Measurements from ENCODE around the gene OR14I1.

OR14I1 gene

DNA sequence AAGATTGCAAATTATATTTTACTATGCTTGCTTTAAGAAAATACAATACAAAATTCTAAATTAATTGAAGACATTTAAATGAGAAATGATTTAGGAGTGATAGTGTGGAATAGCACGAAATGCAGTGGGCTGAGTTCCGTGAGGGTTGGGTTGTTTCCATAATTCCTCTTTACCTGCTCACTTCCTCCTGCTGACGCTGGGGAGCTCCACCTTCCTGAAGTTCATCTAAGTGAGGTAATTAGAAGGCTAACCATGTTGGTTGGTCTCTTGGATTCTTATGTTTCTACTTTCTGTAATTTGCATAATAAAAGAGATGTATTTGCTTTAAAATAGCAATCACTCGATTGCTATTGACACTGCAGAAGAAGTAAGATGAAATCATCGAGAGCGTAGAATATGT, 4.7 kb downstream of the OR14I1 start:
- H3K18ac ChIP-seq (ENCODE audit: low read length): no peak overlapping the region
- peaks cover 0 to 25% of the 10 kb centered on the region in 2 donors for H3K9me3 ChIP-seq (replicated peaks in 1 of 2; ENCODE audit: control insufficient read depth in 2 of 2, insufficient read depth in 1 of 2, low read depth in 1 of 2, low read length in 2 of 2)
- H4K8ac ChIP-seq (ENCODE audit: low read depth, low read length): no peak overlapping the region
- no peak overlapping the region for H2AFZ ChIP-seq (ENCODE audit: low read length)
- H2BK120ac ChIP-seq (ENCODE audit: low read depth, low read length): no peak overlapping the region
- H3K23ac ChIP-seq (ENCODE audit: low read depth, low read length, poor library complexity): no peak overlapping the region
- no peaks in the 10 kb centered on the region for H3K36me3 ChIP-seq (replicated peaks in 1 of 2; ENCODE audit: control insufficient read depth in 2 of 2, insufficient read depth in 2 of 2, low read length in 2 of 2)
- H3K4me3 ChIP-seq (ENCODE audit: low read length in 2 of 2): no peak overlapping the region
- no peak overlapping the region for H3K4ac ChIP-seq (ENCODE audit: low read length)
- no peak overlapping the region for H3K27ac ChIP-seq (replicated peaks; ENCODE audit: low read length)
- H3K9ac ChIP-seq (ENCODE audit: low read depth, low read length, poor library complexity): no peak overlapping the region
- H2AK5ac ChIP-seq (ENCODE audit: low read depth, low read length): no peak overlapping the region
- H4K91ac ChIP-seq (ENCODE audit: low read depth, low read length, poor library complexity): no peak overlapping the region
- H3K79me1 ChIP-seq (ENCODE audit: low read depth, low read length): no peaks in the 10 kb centered on the region
- no peak for DNase-seq (ENCODE audit: low spot score)
- H3K4me1 ChIP-seq (ENCODE audit: control insufficient read depth in 2 of 2, insufficient read depth in 1 of 2, low read depth in 1 of 2, low read length in 2 of 2): no peaks in the 10 kb centered on the region
- WGBS, 2 donors (ENCODE audit: extremely low coverage in 2 of 2, insufficient read length in 2 of 2, insufficient replicate concordance in 1 of 2): no CpG with 5 or more reads among the region's 6 CpGs
- no peak overlapping the region for H3K4me2 ChIP-seq (ENCODE audit: insufficient read depth, low read length, poor library complexity, severe bottlenecking)
- no peak overlapping the region for H2BK12ac ChIP-seq (ENCODE audit: low read length)
- no peak overlapping the region for H3K14ac ChIP-seq (ENCODE audit: low read length)
- H3K27me3 ChIP-seq (ENCODE audit: control insufficient read depth in 3 of 3, insufficient read depth in 3 of 3, low read depth in 1 of 3, low read length in 3 of 3): peaks cover 0 to 2% (median 0%) of the 10 kb centered on the region in 3 experiments
- no peak overlapping the region for H2BK15ac ChIP-seq (ENCODE audit: low read length)
- H2BK5ac ChIP-seq (ENCODE audit: low read length): no peak overlapping the region

DNA sequence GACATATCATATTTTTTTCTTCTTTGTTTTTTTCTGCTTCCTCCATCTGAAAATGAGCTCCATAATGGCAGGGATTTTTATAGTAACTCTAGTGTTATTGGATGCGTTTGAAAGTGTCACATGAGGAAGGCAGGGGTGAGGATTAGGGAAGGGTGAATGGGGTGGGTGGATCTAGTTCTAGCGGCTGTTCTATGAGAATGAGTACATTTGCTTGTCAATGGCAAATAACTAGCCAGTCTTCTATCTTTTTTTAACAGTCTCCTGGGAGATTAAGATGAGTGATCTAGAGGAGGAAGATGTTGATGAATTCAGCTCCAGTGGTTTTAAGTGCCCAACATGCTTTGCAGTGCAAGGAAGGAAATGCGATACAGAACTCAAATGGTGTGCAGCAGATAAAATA, 5.8 kb downstream of the OR14I1 start:
- Histone ChIP-seq H3K4me3 (ENCODE audit: low read length in 2 of 2) (no peak overlapping the region), H3K79me1 (ENCODE audit: low read depth, low read length) (no peaks in the 10 kb centered on the region), H3K9ac (ENCODE audit: low read depth, low read length, poor library complexity) (no peak overlapping the region), H2AK5ac (ENCODE audit: low read depth, low read length) (no peak overlapping the region), H3K14ac (ENCODE audit: low read length) (no peak overlapping the region), H3K27me3 (ENCODE audit: control insufficient read depth in 3 of 3, insufficient read depth in 3 of 3, low read depth in 1 of 3, low read length in 3 of 3) (no peaks in the 10 kb centered on the region), H2BK5ac (ENCODE audit: low read length) (no peak overlapping the region), H3K4me2 (ENCODE audit: insufficient read depth, low read length, poor library complexity, severe bottlenecking) (no peak overlapping the region), H2BK120ac (ENCODE audit: low read depth, low read length) (no peak overlapping the region), H2BK12ac (ENCODE audit: low read length) (no peak overlapping the region), H2AFZ (ENCODE audit: low read length) (no peak overlapping the region), H3K4me1 (ENCODE audit: control insufficient read depth in 2 of 2, insufficient read depth in 1 of 2, low read depth in 1 of 2, low read length in 2 of 2) (no peaks in the 10 kb centered on the region), H3K9me3 (replicated peaks in 1 of 2; ENCODE audit: control insufficient read depth in 2 of 2, insufficient read depth in 1 of 2, low read depth in 1 of 2, low read length in 2 of 2) (peaks cover 5 to 30% of the 10 kb centered on the region in 2 donors), H3K27ac (replicated peaks; ENCODE audit: low read length) (no peak overlapping the region), H3K18ac (ENCODE audit: low read length) (no peak overlapping the region), H4K91ac (ENCODE audit: low read depth, low read length, poor library complexity) (no peak overlapping the region), H2BK15ac (ENCODE audit: low read length) (no peak overlapping the region), H3K4ac (ENCODE audit: low read length) (no peak overlapping the region), H3K23ac (ENCODE audit: low read depth, low read length, poor library complexity) (no peak overlapping the region), H3K36me3 (replicated peaks in 1 of 2; ENCODE audit: control insufficient read depth in 2 of 2, insufficient read depth in 2 of 2, low read length in 2 of 2) (peaks cover 0 to 1% of the 10 kb centered on the region in 2 donors), H4K8ac (ENCODE audit: low read depth, low read length) (no peak overlapping the region)
- WGBS, 2 donors (ENCODE audit: extremely low coverage in 2 of 2, insufficient read length in 2 of 2, insufficient replicate concordance in 1 of 2): no CpG with 5 or more reads among the region's 3 CpGs
- DNase-seq (ENCODE audit: low spot score): no peak

DNA sequence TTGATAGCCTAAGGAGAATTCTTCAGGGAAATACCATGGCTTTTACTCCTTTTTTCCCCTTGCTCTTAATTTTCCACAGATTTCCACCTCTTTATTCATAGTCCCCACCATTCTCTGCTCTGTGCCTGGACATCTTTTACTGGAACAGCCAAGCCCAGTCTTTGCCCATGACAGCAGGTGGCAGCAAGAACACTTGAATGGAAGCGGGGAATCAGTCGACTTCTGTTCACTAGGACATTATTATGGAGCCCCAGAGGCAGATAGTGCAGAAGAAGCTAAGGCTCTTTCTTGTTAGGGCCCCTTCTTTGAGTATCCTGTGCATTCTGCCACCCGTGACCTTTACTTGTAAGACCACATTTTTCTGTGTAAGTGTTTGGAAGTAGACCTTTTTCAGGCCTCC, 6.3 kb downstream of the OR14I1 start:
- no peak overlapping the region for H2AFZ ChIP-seq (ENCODE audit: low read length)
- H3K4ac ChIP-seq (ENCODE audit: low read length): no peak overlapping the region
- DNase-seq (ENCODE audit: low spot score): no peak
- no peaks in the 10 kb centered on the region for H3K4me1 ChIP-seq (ENCODE audit: control insufficient read depth in 2 of 2, insufficient read depth in 1 of 2, low read depth in 1 of 2, low read length in 2 of 2)
- no peak overlapping the region for H2BK5ac ChIP-seq (ENCODE audit: low read length)
- H3K9me3 ChIP-seq (replicated peaks in 1 of 2; ENCODE audit: control insufficient read depth in 2 of 2, insufficient read depth in 1 of 2, low read depth in 1 of 2, low read length in 2 of 2): peaks cover 5 to 32% of the 10 kb centered on the region in 2 donors
- no peaks in the 10 kb centered on the region for H3K79me1 ChIP-seq (ENCODE audit: low read depth, low read length)
- H3K36me3 ChIP-seq (replicated peaks in 1 of 2; ENCODE audit: control insufficient read depth in 2 of 2, insufficient read depth in 2 of 2, low read length in 2 of 2): peaks cover 0 to 1% of the 10 kb centered on the region in 2 donors
- H2BK120ac ChIP-seq (ENCODE audit: low read depth, low read length): no peak overlapping the region
- H3K23ac ChIP-seq (ENCODE audit: low read depth, low read length, poor library complexity): no peak overlapping the region
- WGBS, 2 donors (ENCODE audit: extremely low coverage in 2 of 2, insufficient read length in 2 of 2, insufficient replicate concordance in 1 of 2): no CpG with 5 or more reads among the region's 3 CpGs
- no peak overlapping the region for H4K8ac ChIP-seq (ENCODE audit: low read depth, low read length)
- H2AK5ac ChIP-seq (ENCODE audit: low read depth, low read length): no peak overlapping the region
- no peak overlapping the region for H4K91ac ChIP-seq (ENCODE audit: low read depth, low read length, poor library complexity)
- H3K4me3 ChIP-seq (ENCODE audit: low read length in 2 of 2): no peak overlapping the region
- H3K14ac ChIP-seq (ENCODE audit: low read length): no peak overlapping the region
- H3K9ac ChIP-seq (ENCODE audit: low read depth, low read length, poor library complexity): no peak overlapping the region
- no peak overlapping the region for H2BK12ac ChIP-seq (ENCODE audit: low read length)
- H2BK15ac ChIP-seq (ENCODE audit: low read length): no peak overlapping the region
- H3K4me2 ChIP-seq (ENCODE audit: insufficient read depth, low read length, poor library complexity, severe bottlenecking): no peak overlapping the region
- no peaks in the 10 kb centered on the region for H3K27me3 ChIP-seq (ENCODE audit: control insufficient read depth in 3 of 3, insufficient read depth in 3 of 3, low read depth in 1 of 3, low read length in 3 of 3)
- no peak overlapping the region for H3K27ac ChIP-seq (replicated peaks; ENCODE audit: low read length)
- no peak overlapping the region for H3K18ac ChIP-seq (ENCODE audit: low read length)

DNA sequence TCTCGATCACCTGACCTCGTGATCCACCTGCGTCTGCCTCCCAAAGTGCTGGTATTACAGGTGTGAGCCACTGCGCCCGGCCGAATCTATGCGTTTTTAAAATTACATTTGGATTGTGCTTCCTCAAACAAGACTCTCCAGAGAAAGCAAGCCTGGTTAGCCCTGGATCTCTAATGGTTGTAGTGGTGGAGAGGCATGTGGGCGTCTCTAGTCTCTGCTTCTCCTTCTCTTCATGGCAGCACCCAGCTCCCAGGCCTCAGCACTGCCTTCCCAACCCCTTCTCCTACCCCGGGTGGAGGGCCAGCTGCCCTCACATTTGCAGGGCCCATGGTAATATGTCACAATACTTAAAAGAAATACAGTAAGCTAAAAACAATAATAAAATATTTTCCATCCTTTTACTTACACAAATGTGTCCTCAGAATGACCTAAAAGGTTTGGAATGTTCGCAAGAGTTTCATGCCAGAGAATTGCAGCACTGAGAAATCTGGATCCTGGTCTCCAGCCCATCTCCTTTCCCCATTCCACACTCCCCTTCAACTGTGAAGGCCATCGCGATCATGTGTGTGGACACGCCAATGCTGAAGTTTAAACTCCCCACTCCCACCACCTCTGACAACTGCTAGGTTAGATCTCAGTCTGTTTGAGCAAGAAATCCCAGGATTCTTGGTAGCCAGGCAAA, 7.0 kb downstream of the OR14I1 start:
- H3K9ac ChIP-seq (ENCODE audit: low read depth, low read length, poor library complexity): no peak overlapping the region
- H3K4ac ChIP-seq (ENCODE audit: low read length): no peak overlapping the region
- no peak overlapping the region for H2AFZ ChIP-seq (ENCODE audit: low read length)
- no peaks in the 10 kb centered on the region for H3K4me1 ChIP-seq (ENCODE audit: control insufficient read depth in 2 of 2, insufficient read depth in 1 of 2, low read depth in 1 of 2, low read length in 2 of 2)
- H2BK15ac ChIP-seq (ENCODE audit: low read length): no peak overlapping the region
- no peak overlapping the region for H3K4me2 ChIP-seq (ENCODE audit: insufficient read depth, low read length, poor library complexity, severe bottlenecking)
- H3K79me1 ChIP-seq (ENCODE audit: low read depth, low read length): no peaks in the 10 kb centered on the region
- no peak overlapping the region for H3K23ac ChIP-seq (ENCODE audit: low read depth, low read length, poor library complexity)
- H3K9me3 ChIP-seq (replicated peaks in 1 of 2; ENCODE audit: control insufficient read depth in 2 of 2, insufficient read depth in 1 of 2, low read depth in 1 of 2, low read length in 2 of 2): peaks cover 5 to 35% of the 10 kb centered on the region in 2 donors
- no CpG with 5 or more reads among the region's 13 CpGs for WGBS, 2 donors (ENCODE audit: extremely low coverage in 2 of 2, insufficient read length in 2 of 2, insufficient replicate concordance in 1 of 2)
- no peak overlapping the region for H2BK5ac ChIP-seq (ENCODE audit: low read length)
- H3K4me3 ChIP-seq (ENCODE audit: low read length in 2 of 2): no peak overlapping the region
- DNase-seq (ENCODE audit: low spot score): no peak
- H3K14ac ChIP-seq (ENCODE audit: low read length): no peak overlapping the region
- H2AK5ac ChIP-seq (ENCODE audit: low read depth, low read length): no peak overlapping the region
- H3K27ac ChIP-seq (replicated peaks; ENCODE audit: low read length): no peak overlapping the region
- H4K8ac ChIP-seq (ENCODE audit: low read depth, low read length): no peak overlapping the region
- no peak overlapping the region for H2BK12ac ChIP-seq (ENCODE audit: low read length)
- H4K91ac ChIP-seq (ENCODE audit: low read depth, low read length, poor library complexity): no peak overlapping the region
- peaks cover 0 to 1% of the 10 kb centered on the region in 2 donors for H3K36me3 ChIP-seq (replicated peaks in 1 of 2; ENCODE audit: control insufficient read depth in 2 of 2, insufficient read depth in 2 of 2, low read length in 2 of 2)
- no peaks in the 10 kb centered on the region for H3K27me3 ChIP-seq (ENCODE audit: control insufficient read depth in 3 of 3, insufficient read depth in 3 of 3, low read depth in 1 of 3, low read length in 3 of 3)
- H2BK120ac ChIP-seq (ENCODE audit: low read depth, low read length): no peak overlapping the region
- no peak overlapping the region for H3K18ac ChIP-seq (ENCODE audit: low read length)
